Osteocyte (in vitro differentiated cells): ENCODE data around the gene KCNS1. TPM values are rescaled to one million over a fixed set of nuclear protein-coding genes. Genes with fewer than 3 reads are reported as not detected.

Experiments
- DNase-seq: peaks from one replicate; pipeline ENCODE4 v3.0.0; 2021; ENCODE audit warnings: mixed read lengths; ENCODE audit not compliant: unreplicated experiment; ENCODE audit errors: extremely low spot score
- H3K27ac Mint-ChIP-seq: one replicate; pipeline ENCODE4 v1.8.0; 2021; ENCODE audit warnings: mild to moderate bottlenecking, mixed read lengths; ENCODE audit not compliant: unreplicated experiment
- H3K27me3 Mint-ChIP-seq: one replicate; pipeline ENCODE4 v1.8.0; 2021; ENCODE audit warnings: mixed read lengths; ENCODE audit not compliant: unreplicated experiment
- H3K36me3 Mint-ChIP-seq: one replicate; pipeline ENCODE4 v1.8.0; 2021; ENCODE audit warnings: mixed read lengths; ENCODE audit not compliant: unreplicated experiment
- H3K4me1 Mint-ChIP-seq: one replicate; pipeline ENCODE4 v1.8.0; 2021; ENCODE audit warnings: mixed read lengths; ENCODE audit not compliant: unreplicated experiment
- H3K4me3 Mint-ChIP-seq: one replicate; pipeline ENCODE4 v1.8.0; 2021; ENCODE audit warnings: mild to moderate bottlenecking, moderate library complexity, mixed read lengths; ENCODE audit not compliant: unreplicated experiment
- H3K9me3 Mint-ChIP-seq: one replicate; pipeline ENCODE4 v1.8.0; 2021; ENCODE audit warnings: mixed read lengths; ENCODE audit not compliant: unreplicated experiment
- total RNA-seq: library from RNA; stranded (reverse); gene quantifications from 2 replicates; pipeline ENCODE4 v1.2.1, GENCODE V29; 2021
- TF ChIP-seq, protein P1 (sequence below): fragments of 200-600 bp; sonication (generic); IDR thresholded peaks from 2 replicates; pipeline ENCODE4 v1.5.0; 2021; ENCODE audit warnings: antibody characterized with exemption, mild to moderate bottlenecking, moderate library complexity

KCNS1 gene
- total RNA-seq, 1 donor from 2014 or later, result 0.30 TPM

DNA sequence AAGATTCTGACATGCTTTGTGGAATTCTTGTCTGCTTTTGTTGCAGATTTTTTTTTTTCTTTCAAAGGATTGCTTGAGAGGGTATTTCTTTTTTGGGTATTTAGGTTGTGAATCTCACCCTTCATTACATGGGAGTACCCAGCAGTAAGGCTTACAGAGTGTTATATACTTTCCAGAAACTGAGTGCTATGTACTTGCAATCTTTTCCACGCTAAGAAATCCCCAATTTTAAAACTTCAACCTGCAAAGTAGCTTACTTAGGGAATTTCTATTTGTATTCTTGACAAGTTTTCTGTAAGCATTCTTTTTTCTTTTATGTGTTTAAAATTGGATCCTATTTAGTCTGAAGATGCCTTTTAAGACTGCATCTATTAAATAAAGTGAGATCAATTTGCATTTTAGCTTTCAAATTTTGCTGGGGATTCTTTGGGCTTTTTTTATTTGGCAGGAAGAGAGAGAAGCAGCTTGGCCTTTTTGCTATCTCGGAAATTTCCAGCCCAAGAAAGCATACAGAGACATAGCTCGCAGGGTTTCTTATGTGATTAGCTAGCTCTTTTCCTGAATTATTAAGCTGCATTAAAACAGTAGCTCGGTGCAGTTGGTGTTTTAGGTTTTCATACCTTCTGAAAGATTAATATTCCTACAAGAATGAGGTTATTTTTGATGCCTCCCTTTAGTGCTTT lies 42.6 kb downstream of the KCNS1 start:
- Mint-ChIP-seq H3K27me3 (no peaks in the 10 kb centered on the region), H3K4me1 (peaks cover 65% of the 10 kb centered on the region), H3K9me3 (no peaks in the 10 kb centered on the region), H3K27ac (no peak overlapping the region), H3K36me3 (peaks cover 10% of the 10 kb centered on the region), H3K4me3 (no peak overlapping the region)
- TF ChIP-seq, protein P1, sequence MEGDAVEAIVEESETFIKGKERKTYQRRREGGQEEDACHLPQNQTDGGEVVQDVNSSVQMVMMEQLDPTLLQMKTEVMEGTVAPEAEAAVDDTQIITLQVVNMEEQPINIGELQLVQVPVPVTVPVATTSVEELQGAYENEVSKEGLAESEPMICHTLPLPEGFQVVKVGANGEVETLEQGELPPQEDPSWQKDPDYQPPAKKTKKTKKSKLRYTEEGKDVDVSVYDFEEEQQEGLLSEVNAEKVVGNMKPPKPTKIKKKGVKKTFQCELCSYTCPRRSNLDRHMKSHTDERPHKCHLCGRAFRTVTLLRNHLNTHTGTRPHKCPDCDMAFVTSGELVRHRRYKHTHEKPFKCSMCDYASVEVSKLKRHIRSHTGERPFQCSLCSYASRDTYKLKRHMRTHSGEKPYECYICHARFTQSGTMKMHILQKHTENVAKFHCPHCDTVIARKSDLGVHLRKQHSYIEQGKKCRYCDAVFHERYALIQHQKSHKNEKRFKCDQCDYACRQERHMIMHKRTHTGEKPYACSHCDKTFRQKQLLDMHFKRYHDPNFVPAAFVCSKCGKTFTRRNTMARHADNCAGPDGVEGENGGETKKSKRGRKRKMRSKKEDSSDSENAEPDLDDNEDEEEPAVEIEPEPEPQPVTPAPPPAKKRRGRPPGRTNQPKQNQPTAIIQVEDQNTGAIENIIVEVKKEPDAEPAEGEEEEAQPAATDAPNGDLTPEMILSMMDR, result no peak
- DNase-seq, result no peak

DNA sequence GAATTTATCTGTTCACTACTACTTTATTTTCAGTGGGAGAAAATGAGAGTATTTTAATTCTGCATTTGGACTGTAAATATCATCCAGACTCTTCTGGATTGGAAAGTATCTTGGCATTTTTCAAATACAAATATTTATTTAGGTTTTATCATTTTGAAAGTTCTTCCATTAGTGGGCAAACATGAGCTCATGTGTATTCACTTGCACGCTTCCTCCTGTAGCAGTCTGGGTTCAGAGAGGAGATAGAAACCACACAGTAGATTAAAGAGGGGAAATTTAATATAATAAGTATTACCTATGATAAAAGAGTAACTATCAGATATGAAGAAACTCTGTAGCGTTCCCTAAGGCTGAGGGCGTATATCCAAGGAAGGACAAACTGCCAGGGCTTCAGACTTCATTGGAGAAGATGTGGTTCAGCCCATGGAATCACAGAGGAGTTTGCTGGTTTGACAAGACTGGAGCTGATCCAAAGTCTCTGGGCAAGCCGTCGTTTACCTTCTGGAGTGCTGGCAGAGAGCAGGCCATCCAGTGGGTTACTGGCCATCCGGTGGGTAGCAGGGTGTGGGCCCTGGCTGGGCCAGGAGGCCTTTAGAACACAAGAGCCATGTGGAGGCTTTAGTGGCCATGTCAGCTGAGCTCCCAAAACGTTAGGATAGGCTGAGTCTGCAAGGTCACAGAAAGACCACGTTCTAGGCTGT lies 44.3 kb downstream of the KCNS1 start:
- Mint-ChIP-seq H3K27me3 (no peaks in the 10 kb centered on the region), H3K27ac (no peak overlapping the region), H3K9me3 (no peaks in the 10 kb centered on the region), H3K36me3 (peaks cover 10% of the 10 kb centered on the region), H3K4me1 (peaks cover 75% of the 10 kb centered on the region), H3K4me3 (no peak overlapping the region)
- DNase-seq, result no peak
- TF ChIP-seq, protein P1, result no peak

DNA sequence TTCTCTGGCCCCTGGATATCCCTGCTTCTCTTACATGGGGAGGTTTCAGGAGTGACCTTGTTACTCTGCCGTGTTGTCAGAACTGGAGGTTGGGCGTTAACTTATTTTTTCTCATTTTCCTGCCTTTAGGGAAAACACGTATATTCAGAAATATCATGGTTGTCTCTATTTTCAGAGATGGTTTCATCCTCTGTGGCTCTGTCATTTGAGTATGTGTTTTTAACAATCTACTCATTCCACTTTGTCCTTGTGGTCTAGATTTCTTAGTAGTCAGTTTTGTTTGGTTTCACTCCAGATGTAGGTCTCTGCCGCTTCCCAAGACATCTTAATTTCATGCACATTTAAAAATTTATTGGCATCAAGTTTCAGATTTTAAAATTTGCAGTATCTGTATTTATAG lies 45.9 kb downstream of the KCNS1 start:
- DNase-seq, result no peak
- peaks cover 10% of the 10 kb centered on the region for H3K36me3 Mint-ChIP-seq
- H3K4me1 Mint-ChIP-seq, result peaks cover 67% of the 10 kb centered on the region
- peak overlapping the region; percentile 49 for H3K4me3 Mint-ChIP-seq
- TF ChIP-seq, protein P1, result no peak
- peak overlapping the region; percentile 81 for H3K27ac Mint-ChIP-seq
- no peaks in the 10 kb centered on the region for H3K27me3 Mint-ChIP-seq
- no peaks in the 10 kb centered on the region for H3K9me3 Mint-ChIP-seq

DNA sequence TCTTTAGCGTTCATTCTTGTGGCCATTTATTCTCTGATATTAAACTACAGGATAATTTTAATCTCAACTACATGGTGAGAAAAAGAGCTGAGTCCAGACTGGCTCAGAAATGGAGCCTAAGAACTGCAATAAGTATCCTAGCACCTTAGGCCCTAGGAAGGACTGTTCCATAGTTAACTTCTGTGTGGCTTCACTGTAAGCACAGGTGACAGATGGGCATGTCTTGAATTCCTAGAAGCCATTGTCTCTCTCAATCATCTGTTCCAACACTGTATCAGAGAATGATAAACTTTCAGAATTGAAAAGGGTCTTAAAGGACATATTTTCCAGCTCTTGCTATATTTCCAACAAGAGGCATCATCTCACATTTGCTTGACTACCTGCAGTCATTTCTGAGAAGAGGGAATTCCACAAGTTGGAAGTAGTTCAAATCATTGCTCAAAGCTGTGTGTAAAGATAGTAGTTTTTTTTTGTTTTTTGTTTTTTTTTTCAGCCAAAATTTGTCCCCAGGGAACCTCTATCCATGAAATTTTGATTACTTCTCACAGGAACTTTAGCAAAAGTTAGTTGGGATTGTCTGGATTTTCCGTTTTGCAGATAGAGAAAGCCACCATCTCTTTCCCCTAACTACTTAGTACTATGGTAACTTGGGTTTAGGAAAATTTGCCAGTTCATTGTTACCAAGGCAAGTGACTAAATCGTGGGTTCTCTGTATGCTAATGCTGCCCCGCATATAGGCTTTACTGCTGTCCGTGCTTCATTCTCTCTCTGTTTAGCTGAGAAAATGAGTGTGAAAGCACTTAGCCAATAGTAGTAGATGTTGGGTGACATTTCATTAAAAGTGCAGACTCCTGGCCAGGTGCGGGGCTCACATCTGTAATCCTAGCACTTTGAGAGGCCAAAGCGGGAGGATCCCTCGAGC lies 47.2 kb downstream of the KCNS1 start:
- TF ChIP-seq, protein P1, result no peak
- Mint-ChIP-seq H3K36me3 (peaks cover 10% of the 10 kb centered on the region), H3K27me3 (no peaks in the 10 kb centered on the region), H3K4me1 (peaks cover 73% of the 10 kb centered on the region), H3K9me3 (no peaks in the 10 kb centered on the region), H3K4me3 (peak overlapping the region; percentile 32), H3K27ac (peak overlapping the region; percentile 94)
- DNase-seq, result no peak
